ENCODE data around the gene BTRC.

- TF ChIP-seq POLR2A (IDR thresholded peaks at IDR 0.05; ENCODE audit: low read length), result no peak
- no peak for TF ChIP-seq GATA1 (IDR thresholded peaks at IDR 0.05; ENCODE audit: low read depth, low read length)
These were observed 197.0 kb downstream of the BTRC start for GRCh38 chr10:101550965-101551364.
